Ovary (tissue), 3 donors: Measurements from ENCODE around the gene PURB.

ENCODE experiments used
- EP300 ChIP-seq: sonication (generic); formaldehyde crosslinking; IDR thresholded peaks from one replicate; pipeline ENCODE4 v1.6.1; 2017; ENCODE audit warnings: antibody characterized with exemption
- POLR2A ChIP-seq: fragments of 450-650 bp; IDR thresholded peaks from one replicate; pipeline ENCODE4 v1.6.1; 2017; ENCODE audit warnings: antibody characterized with exemption, mild to moderate bottlenecking, moderate library complexity
- TF ChIP-seq, protein P1 (sequence below), 3 donors: fragments of 450-650 bp in 2 of 3; fragments of 200-600 bp in 1 of 3; IDR thresholded peaks; one replicate each; pipeline versions ENCODE4 v1.5.1 to v1.8.0; 2016 to 2022; ENCODE audit warnings: antibody characterized with exemption in 3 of 3, mild to moderate bottlenecking in 1 of 3
- donor health status: DM: no; HTN: no; CAD: no.

GRCh38 chr7:44854644-44855364, 30.5 kb downstream of the PURB start:
- TF ChIP-seq, protein P1, sequence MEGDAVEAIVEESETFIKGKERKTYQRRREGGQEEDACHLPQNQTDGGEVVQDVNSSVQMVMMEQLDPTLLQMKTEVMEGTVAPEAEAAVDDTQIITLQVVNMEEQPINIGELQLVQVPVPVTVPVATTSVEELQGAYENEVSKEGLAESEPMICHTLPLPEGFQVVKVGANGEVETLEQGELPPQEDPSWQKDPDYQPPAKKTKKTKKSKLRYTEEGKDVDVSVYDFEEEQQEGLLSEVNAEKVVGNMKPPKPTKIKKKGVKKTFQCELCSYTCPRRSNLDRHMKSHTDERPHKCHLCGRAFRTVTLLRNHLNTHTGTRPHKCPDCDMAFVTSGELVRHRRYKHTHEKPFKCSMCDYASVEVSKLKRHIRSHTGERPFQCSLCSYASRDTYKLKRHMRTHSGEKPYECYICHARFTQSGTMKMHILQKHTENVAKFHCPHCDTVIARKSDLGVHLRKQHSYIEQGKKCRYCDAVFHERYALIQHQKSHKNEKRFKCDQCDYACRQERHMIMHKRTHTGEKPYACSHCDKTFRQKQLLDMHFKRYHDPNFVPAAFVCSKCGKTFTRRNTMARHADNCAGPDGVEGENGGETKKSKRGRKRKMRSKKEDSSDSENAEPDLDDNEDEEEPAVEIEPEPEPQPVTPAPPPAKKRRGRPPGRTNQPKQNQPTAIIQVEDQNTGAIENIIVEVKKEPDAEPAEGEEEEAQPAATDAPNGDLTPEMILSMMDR (IDR thresholded peaks at IDR 0.05): no peak
- TF ChIP-seq POLR2A: no peak
- TF ChIP-seq EP300: no peak
